Measurements from ENCODE around the gene RNF123. TPM values are rescaled to one million over a fixed set of nuclear protein-coding genes. Genes with fewer than 3 reads are reported as not detected.

Gene RNF123
- total RNA-seq, 1 experiment from 2014 or later = 47.1 TPM

- Mint-ChIP-seq H3K4me3 (no peak overlapping the region), H3K9me3 (no peaks in the 10 kb centered on the region), H3K4me1 (no peaks in the 10 kb centered on the region), H3K27me3 (ENCODE audit: low read depth) (no peaks in the 10 kb centered on the region), H3K27ac (no peak overlapping the region), H3K36me3 (no peaks in the 10 kb centered on the region; the same call in 1 of the 2 replicates)
- no peak for DNase-seq (ENCODE audit: low spot score)
- TF ChIP-seq NR1H2 (CRISPR knock-in tag; IDR thresholded peaks at IDR 0.05) (no peak), ZBTB21 (CRISPR knock-in tag; IDR thresholded peaks at IDR 0.05; ENCODE audit: borderline replicate concordance) (no peak), E2F4 (CRISPR knock-in tag; IDR thresholded peaks at IDR 0.05; ENCODE audit: borderline replicate concordance, low read depth) (no peak), PRRX2 (CRISPR knock-in tag; IDR thresholded peaks at IDR 0.05) (no peak), ATF2 (CRISPR knock-in tag; IDR thresholded peaks at IDR 0.05; ENCODE audit: borderline replicate concordance, low read depth) (no peak), NR2C2 (CRISPR knock-in tag; IDR thresholded peaks at IDR 0.05) (no peak), ATF1 (CRISPR knock-in tag; IDR thresholded peaks at IDR 0.05) (no peak), RORB (CRISPR knock-in tag; IDR thresholded peaks at IDR 0.05) (no peak), TEAD4 (CRISPR knock-in tag; IDR thresholded peaks at IDR 0.05) (no peak)
- ChIA-PET POLR2A (no interaction called here), CTCF (interaction anchor here (1.6 kb wide), 1 partner anchor 149 kb away, joined by 3 read pairs; no protein-coding TSS in a partner anchor)
- no peak for ATAC-seq
Measured at GRCh38 chr3:49761661-49762060, 72.3 kb downstream of the RNF123 start.

- TF ChIP-seq ZNF121 (CRISPR knock-in tag; IDR thresholded peaks at IDR 0.05) (0 out of 2 replicates have a peak, but pooled peaks have one; percentile 36), ZBTB43 (CRISPR knock-in tag; IDR thresholded peaks at IDR 0.05) (no peak)
- Mint-ChIP-seq H3K27me3 (ENCODE audit: low read depth) (no peaks in the 10 kb centered on the region), H3K4me1 (no peaks in the 10 kb centered on the region), H3K27ac (no peak overlapping the region), H3K36me3 (no peaks in the 10 kb centered on the region; the same call in 1 of the 2 replicates), H3K9me3 (no peaks in the 10 kb centered on the region), H3K4me3 (no peak overlapping the region)
- CTCF ChIA-PET = no interaction called here
- ATAC-seq = no peak
- DNase-seq (ENCODE audit: low spot score) = no peak
- POLR2A ChIA-PET = no interaction called here
Measured at GRCh38 chr3:49763981-49764380, 74.6 kb downstream of the RNF123 start.

GRCh38 chr3:49769286-49769915 is 80.0 kb downstream of the RNF123 start:
- CTCF ChIA-PET = no interaction called here
- no peak overlapping the region for H3K4me3 Mint-ChIP-seq
- no peaks in the 10 kb centered on the region for H3K27me3 Mint-ChIP-seq (ENCODE audit: low read depth)
- no peaks in the 10 kb centered on the region for H3K9me3 Mint-ChIP-seq
- H3K4me1 Mint-ChIP-seq = no peaks in the 10 kb centered on the region
- H3K36me3 Mint-ChIP-seq = no peaks in the 10 kb centered on the region
- H3K27ac Mint-ChIP-seq = peak overlapping the region; percentile 3; the same call in 1 of the 2 replicates
- DNase-seq (ENCODE audit: low spot score) (no peak), ATAC-seq (no peak)
- POLR2A ChIA-PET = no interaction called here
- TF ChIP-seq MYBL2 (CRISPR knock-in tag; IDR thresholded peaks at IDR 0.05) = no peak
- TF ChIP-seq PRRX2 (CRISPR knock-in tag; IDR thresholded peaks at IDR 0.05) = no peak
- no peak for TF ChIP-seq HMGA2 (CRISPR knock-in tag; IDR thresholded peaks at IDR 0.05)
- no peak for TF ChIP-seq ZNF512 (CRISPR knock-in tag; IDR thresholded peaks at IDR 0.05; ENCODE audit: borderline replicate concordance)
- no peak for TF ChIP-seq SOX15 (CRISPR knock-in tag; IDR thresholded peaks at IDR 0.05)
- TF ChIP-seq E2F4 (CRISPR knock-in tag; IDR thresholded peaks at IDR 0.05; ENCODE audit: borderline replicate concordance, low read depth) = no peak
- no peak for TF ChIP-seq AFF4 (CRISPR knock-in tag; IDR thresholded peaks at IDR 0.05; ENCODE audit: borderline replicate concordance)
- no peak for TF ChIP-seq MXD4 (CRISPR knock-in tag; IDR thresholded peaks at IDR 0.05; ENCODE audit: borderline replicate concordance)
- no peak for TF ChIP-seq SMAD3 (CRISPR knock-in tag; IDR thresholded peaks at IDR 0.05; ENCODE audit: borderline replicate concordance)
- no peak for TF ChIP-seq ATF1 (CRISPR knock-in tag; IDR thresholded peaks at IDR 0.05)
- no peak for TF ChIP-seq ESRRA (CRISPR knock-in tag; IDR thresholded peaks at IDR 0.05; ENCODE audit: borderline replicate concordance)
